Measurements from ENCODE around the gene PPP2R5C. TPM values are rescaled to one million over a fixed set of nuclear protein-coding genes. Genes with fewer than 3 reads are reported as not detected.

Gene PPP2R5C
- total and polyA plus RNA-seq, 3 donors from 2014 or later: 106 to 166 (median 126) TPM

DNA sequence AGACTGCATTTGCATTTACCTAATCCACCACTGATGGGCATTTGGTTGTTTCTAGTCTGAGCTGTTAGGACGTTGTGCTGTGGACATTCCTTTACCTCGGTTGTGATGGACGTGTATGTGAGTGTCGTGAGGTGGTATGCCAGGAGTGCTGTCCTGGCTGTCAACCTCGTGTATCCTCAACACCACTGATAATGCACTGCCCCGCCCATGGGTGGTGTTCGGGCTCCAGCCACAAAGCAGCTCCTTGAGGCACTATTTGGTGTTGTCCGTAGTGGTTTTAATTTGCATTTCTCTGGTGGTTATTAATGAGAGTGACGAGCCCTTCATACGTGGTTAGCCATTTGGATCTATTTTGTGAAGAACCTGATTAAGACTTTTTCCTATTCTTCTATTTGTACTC lies 87.6 kb downstream of the PPP2R5C start:
- intact Hi-C loops (cut with DNase I; ENCODE audit: low total_unique reads): no loop called here
- no peak for DNase-seq

DNA sequence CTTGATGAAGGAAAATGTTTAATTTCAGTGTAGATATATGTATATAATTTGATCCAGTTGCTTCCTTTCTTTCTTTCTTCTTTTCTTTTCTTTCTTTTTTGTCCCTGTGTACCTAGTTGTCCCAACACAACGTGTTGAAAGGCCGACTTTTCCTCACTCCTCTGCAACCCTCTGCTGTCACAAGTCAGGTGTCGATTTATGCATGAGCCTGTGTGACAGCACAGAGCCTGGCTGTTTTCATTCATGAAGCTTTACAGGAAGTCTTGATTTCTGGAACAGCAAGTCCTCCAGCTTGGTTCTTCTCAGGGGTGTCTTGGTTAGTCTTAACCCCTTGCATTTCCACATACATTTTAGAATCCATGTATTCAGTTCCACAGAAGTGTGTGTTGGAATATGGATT lies 88.1 kb downstream of the PPP2R5C start:
- Histone ChIP-seq H3K9me3 (no peaks in the 10 kb centered on the region), H3K36me3 (ENCODE audit: low read depth, missing control alignments) (no peaks in the 10 kb centered on the region), H3K4me3 (no peak overlapping the region), H3K27me3 (no peaks in the 10 kb centered on the region), H3K4me1 (peaks cover 9% of the 10 kb centered on the region), H3K27ac (no peak overlapping the region)
- TF ChIP-seq POLR2A (IDR thresholded peaks at IDR 0.05): no peak
- TF ChIP-seq, protein P1, sequence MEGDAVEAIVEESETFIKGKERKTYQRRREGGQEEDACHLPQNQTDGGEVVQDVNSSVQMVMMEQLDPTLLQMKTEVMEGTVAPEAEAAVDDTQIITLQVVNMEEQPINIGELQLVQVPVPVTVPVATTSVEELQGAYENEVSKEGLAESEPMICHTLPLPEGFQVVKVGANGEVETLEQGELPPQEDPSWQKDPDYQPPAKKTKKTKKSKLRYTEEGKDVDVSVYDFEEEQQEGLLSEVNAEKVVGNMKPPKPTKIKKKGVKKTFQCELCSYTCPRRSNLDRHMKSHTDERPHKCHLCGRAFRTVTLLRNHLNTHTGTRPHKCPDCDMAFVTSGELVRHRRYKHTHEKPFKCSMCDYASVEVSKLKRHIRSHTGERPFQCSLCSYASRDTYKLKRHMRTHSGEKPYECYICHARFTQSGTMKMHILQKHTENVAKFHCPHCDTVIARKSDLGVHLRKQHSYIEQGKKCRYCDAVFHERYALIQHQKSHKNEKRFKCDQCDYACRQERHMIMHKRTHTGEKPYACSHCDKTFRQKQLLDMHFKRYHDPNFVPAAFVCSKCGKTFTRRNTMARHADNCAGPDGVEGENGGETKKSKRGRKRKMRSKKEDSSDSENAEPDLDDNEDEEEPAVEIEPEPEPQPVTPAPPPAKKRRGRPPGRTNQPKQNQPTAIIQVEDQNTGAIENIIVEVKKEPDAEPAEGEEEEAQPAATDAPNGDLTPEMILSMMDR (IDR thresholded peaks at IDR 0.05): no peak
- WGBS, 2 donors: 64 to 74% methylated on average over 3 of the region's 3 CpGs
- DNase-seq: no peak
- intact Hi-C loops (cut with DNase I; ENCODE audit: low total_unique reads): no loop called here

More for the DNA sequence above, 87.6 kb downstream of the PPP2R5C start:
- no peak for TF ChIP-seq POLR2A (IDR thresholded peaks at IDR 0.05)
- TF ChIP-seq, protein P1 (IDR thresholded peaks at IDR 0.05): no peak
- Histone ChIP-seq H3K9me3 (no peaks in the 10 kb centered on the region), H3K27me3 (no peaks in the 10 kb centered on the region), H3K27ac (no peak overlapping the region), H3K36me3 (ENCODE audit: low read depth, missing control alignments) (no peaks in the 10 kb centered on the region), H3K4me3 (no peak overlapping the region), H3K4me1 (peaks cover 9% of the 10 kb centered on the region)
- WGBS, 2 donors: 80 to 85% methylated on average over 10 of the region's 10 CpGs

DNA sequence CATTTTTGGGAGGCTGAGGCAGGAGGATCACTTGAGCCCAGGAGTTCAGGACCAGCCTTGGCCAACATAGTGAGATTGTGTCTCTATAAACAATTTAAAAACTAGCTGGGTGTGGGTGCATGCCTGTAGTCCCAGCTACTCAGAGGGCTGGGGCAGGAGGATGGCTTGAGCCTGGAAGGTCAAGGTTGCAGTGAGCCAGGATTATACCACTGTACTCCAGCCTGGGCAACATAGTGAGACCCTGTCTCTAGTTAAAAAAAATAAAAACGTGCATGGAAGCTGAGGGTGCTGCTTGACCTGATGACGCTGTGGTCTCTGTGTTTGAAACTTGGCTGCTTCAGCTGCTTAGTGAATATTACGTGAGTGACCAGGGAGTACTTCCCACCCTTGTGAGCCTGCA lies 89.7 kb downstream of the PPP2R5C start:
- no peak overlapping the region for H3K27ac ChIP-seq
- H3K36me3 ChIP-seq (ENCODE audit: low read depth, missing control alignments): no peaks in the 10 kb centered on the region
- no peaks in the 10 kb centered on the region for H3K27me3 ChIP-seq
- H3K9me3 ChIP-seq: no peaks in the 10 kb centered on the region
- H3K4me1 ChIP-seq: peaks cover 9% of the 10 kb centered on the region
- no peak overlapping the region for H3K4me3 ChIP-seq
- TF ChIP-seq POLR2A (IDR thresholded peaks at IDR 0.05): no peak
- TF ChIP-seq, protein P1 (IDR thresholded peaks at IDR 0.05): no peak
- intact Hi-C loops (cut with DNase I; ENCODE audit: low total_unique reads): no loop called here
- WGBS, 2 donors: 88 to 90% methylated on average over 3 of the region's 3 CpGs
- DNase-seq: no peak

DNA sequence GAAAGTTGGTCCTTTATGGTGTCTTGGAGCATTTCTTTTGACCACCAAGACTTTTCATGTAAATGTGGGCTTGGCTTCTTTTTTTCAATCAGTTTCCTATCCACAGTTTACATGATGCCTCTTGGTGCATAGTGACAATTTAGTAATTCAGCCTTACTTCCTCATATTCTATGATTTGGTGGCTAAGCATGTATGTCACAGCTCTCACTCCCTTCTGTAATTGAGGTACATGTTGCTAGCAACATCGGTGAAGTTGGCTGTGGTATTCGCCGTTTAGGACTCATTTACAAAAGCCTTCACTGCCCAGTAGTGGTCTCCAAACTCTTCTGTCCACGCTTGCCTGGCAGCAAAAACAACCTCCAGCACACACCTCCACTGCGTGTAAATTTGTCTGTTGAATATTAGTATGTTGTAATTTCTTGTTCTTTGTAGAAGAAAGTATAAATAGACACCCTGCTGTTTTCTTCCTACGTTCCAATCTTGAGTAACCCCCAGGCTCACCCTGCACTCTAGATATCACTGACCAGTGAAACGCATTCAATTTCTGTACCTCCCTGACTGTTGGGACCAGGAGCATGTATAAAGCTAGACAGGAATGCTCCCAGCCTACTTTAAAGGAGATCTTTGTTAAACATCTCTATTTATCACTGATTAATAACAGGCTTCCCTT lies 90.4 kb downstream of the PPP2R5C start:
- Histone ChIP-seq H3K36me3 (ENCODE audit: low read depth, missing control alignments) (no peaks in the 10 kb centered on the region), H3K9me3 (no peaks in the 10 kb centered on the region), H3K27ac (no peak overlapping the region), H3K27me3 (no peaks in the 10 kb centered on the region), H3K4me3 (no peak overlapping the region), H3K4me1 (peaks cover 9% of the 10 kb centered on the region)
- WGBS, 2 donors: 68 to 75% methylated on average over 7 of the region's 7 CpGs
- intact Hi-C loops (cut with DNase I; ENCODE audit: low total_unique reads): no loop called here
- DNase-seq: no peak
- TF ChIP-seq, protein P1 (IDR thresholded peaks at IDR 0.05): no peak
- no peak for TF ChIP-seq POLR2A (IDR thresholded peaks at IDR 0.05)

DNA sequence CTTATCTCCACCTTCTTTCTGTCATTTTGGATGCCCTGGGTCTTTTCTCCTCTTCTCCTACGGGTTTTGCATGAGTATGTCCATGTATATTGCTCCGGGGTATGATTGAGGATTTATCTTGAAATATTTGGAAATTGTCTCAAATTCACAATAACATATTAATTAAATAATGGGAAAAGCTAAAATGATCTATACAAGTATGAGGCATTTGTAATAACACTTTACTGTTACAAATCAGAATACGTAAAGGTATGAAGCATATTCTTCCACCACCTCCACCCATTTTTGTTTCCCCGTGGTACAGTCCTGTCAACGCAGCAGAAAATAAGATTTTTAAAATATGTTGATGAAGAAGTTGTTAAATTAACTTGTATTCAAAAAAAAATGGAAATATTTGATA lies 91.3 kb downstream of the PPP2R5C start:
- Histone ChIP-seq H3K36me3 (ENCODE audit: low read depth, missing control alignments) (no peaks in the 10 kb centered on the region), H3K27ac (no peak overlapping the region), H3K27me3 (no peaks in the 10 kb centered on the region), H3K9me3 (no peaks in the 10 kb centered on the region), H3K4me3 (no peak overlapping the region), H3K4me1 (peaks cover 9% of the 10 kb centered on the region)
- intact Hi-C loops (cut with DNase I; ENCODE audit: low total_unique reads): no loop called here
- no peak for TF ChIP-seq POLR2A (IDR thresholded peaks at IDR 0.05)
- TF ChIP-seq, protein P1 (IDR thresholded peaks at IDR 0.05): no peak
- no peak for DNase-seq
- WGBS, 2 donors: 91 to 95% methylated on average over 5 of the region's 5 CpGs

Data from testis (tissue), 3 donors.